HCT116 (cell line): Measurements from ENCODE around the gene OPN3. TPM values are rescaled to one million over a fixed set of nuclear protein-coding genes. Genes with fewer than 3 reads are reported as not detected.

Source experiments
- ATAC-seq: fragments of 200-7000 bp; cut with Tn5 transposase; 2 replicates; pipeline ENCODE4 v1.9.1; 2020; ENCODE audit warnings: mild to moderate bottlenecking, moderate library complexity
- BruUV-seq: library from RNA; stranded (reverse); fragments of 400-500 nt; replicated peaks from 2 replicates; lab custom pipeline; 2021; lab: Mats Ljungman, UMichigan
- CTCF ChIA-PET: fragments of 300-600 bp; sonication (Branson Sonifier 250); formaldehyde crosslinking; loops from one replicate; lab custom pipeline; 2021; ENCODE audit warnings: antibody characterized with exemption; lab: Charles Lee
- POLR2A ChIA-PET: fragments of 300-600, 350-600 bp; sonication (Branson Sonifier 250); formaldehyde crosslinking; loops from one replicate; lab custom pipeline; 2021; ENCODE audit warnings: antibody characterized with exemption; lab: Charles Lee
- RAD21 ChIA-PET, 2 experiments: fragments of 300-600 bp; sonication (Branson Sonifier 250); formaldehyde crosslinking; loops; one replicate each; lab custom pipeline; 2023; ENCODE audit warnings: low total read pairs in 2 of 2; ENCODE audit not compliant: uncharacterized antibody in 2 of 2, unreplicated experiment in 2 of 2, low non-redundant PET in 1 of 2; lab: Charles Lee
- DNase-seq: peaks from one replicate; pipeline ENCODE4 v3.0.0-alpha.2; 2010; ENCODE audit warnings: low read depth, low spot score
- H2AFZ ChIP-seq: fragments of 200-600 bp; shearing (Covaris generic), sonication (generic); 2 replicates; pipeline ENCODE4 v1.6.1; 2017; ENCODE audit warnings: low read depth, mixed run types, mixed read lengths, antibody characterized with exemption, low read length; ENCODE audit not compliant: poor library complexity, severe bottlenecking
- H3K27ac ChIP-seq: 2 replicates; pipeline ENCODE4 v1.5.1; 2012; ENCODE audit warnings: low read depth, low read length
- H3K27me3 ChIP-seq: fragments of 200-600 bp; sonication (generic); 2 replicates; pipeline ENCODE4 v1.6.1; 2016; ENCODE audit warnings: mixed run types, low read length, mixed read lengths; ENCODE audit not compliant: insufficient read depth
- H3K36me3 ChIP-seq, 2 experiments: fragments of 200-500 bp in 1 of 2; fragments of 200-600 bp in 1 of 2; sonication (Bioruptor generic) in 1 of 2; sonication (generic) in 1 of 2; 2 replicates each; pipeline versions ENCODE4 v1.5.1 to v1.6.1; 2014 to 2016; ENCODE audit warnings: low read length in 2 of 2, inconsistent platforms in 1 of 2, mixed read lengths in 1 of 2, mixed run types in 1 of 2; ENCODE audit not compliant: insufficient read depth in 2 of 2, control insufficient read depth in 1 of 2
- H3K4me1 ChIP-seq, 2 experiments: fragments of 200-600 bp in 1 of 2; sonication (generic) in 1 of 2; 2 replicates each; pipeline versions ENCODE4 v1.5.1 to v1.6.1; 2012 to 2017; ENCODE audit warnings: low read length in 2 of 2, inconsistent platforms in 1 of 2, mild to moderate bottlenecking in 1 of 2, mixed read lengths in 1 of 2, mixed run types in 1 of 2, moderate library complexity in 1 of 2; ENCODE audit not compliant: insufficient read depth in 2 of 2, control insufficient read depth in 1 of 2
- H3K4me2 ChIP-seq: fragments of 200-600 bp; sonication (generic); 2 replicates; pipeline ENCODE4 v1.6.1; 2017; ENCODE audit warnings: mixed run types, low read length, mixed read lengths
- H3K4me3 ChIP-seq, 2 experiments: fragments of 200-600 bp in 1 of 2; sonication (generic) in 1 of 2; replicated peaks in 1 of 2; 2 replicates each; pipeline ENCODE4 v1.5.1; 2011 to 2016; ENCODE audit warnings: low read length in 2 of 2, control low read depth in 1 of 2, low read depth in 1 of 2, mild to moderate bottlenecking in 1 of 2, mixed read lengths in 1 of 2, mixed run types in 1 of 2
- H3K79me2 ChIP-seq: fragments of 200-600 bp; sonication (generic); 2 replicates; pipeline ENCODE4 v1.6.1; 2017; ENCODE audit warnings: mild to moderate bottlenecking, mixed run types, low read length, moderate library complexity, mixed read lengths; ENCODE audit not compliant: insufficient read depth
- H3K9ac ChIP-seq: fragments of 200-600 bp; sonication (generic); 2 replicates; pipeline ENCODE4 v1.6.1; 2016; ENCODE audit warnings: low read length, mixed read lengths
- H3K9me2 ChIP-seq: fragments of 200-600 bp; sonication (generic), shearing (Covaris generic); 2 replicates; pipeline ENCODE4 v1.6.1; 2017; ENCODE audit warnings: mixed run types, mild to moderate bottlenecking, moderate library complexity; ENCODE audit not compliant: insufficient read depth
- H3K9me3 ChIP-seq, 2 experiments: fragments of 200-500 bp in 1 of 2; fragments of 200-600 bp in 1 of 2; sonication (Bioruptor generic) in 1 of 2; sonication (generic) in 1 of 2; 2 replicates each; pipeline ENCODE4 v1.6.1; 2014 to 2017; ENCODE audit warnings: low read length in 2 of 2, mixed read lengths in 2 of 2, inconsistent platforms in 1 of 2, low read depth in 1 of 2, mild to moderate bottlenecking in 1 of 2, mixed run types in 1 of 2, moderate library complexity in 1 of 2; ENCODE audit not compliant: control insufficient read depth in 1 of 2, insufficient read depth in 1 of 2
- H4K20me1 ChIP-seq: fragments of 200-600 bp; sonication (generic), shearing (Covaris generic); 2 replicates; pipeline ENCODE4 v1.6.1; 2017; ENCODE audit warnings: mixed run types, mild to moderate bottlenecking, moderate library complexity; ENCODE audit not compliant: insufficient read depth
- EGR1 ChIP-seq: IDR thresholded peaks from 2 replicates; pipeline ENCODE4 v1.6.1; 2012; ENCODE audit warnings: low read depth
- EZH2phosphoT487 ChIP-seq: fragments of 200-600 bp; IDR thresholded peaks from 2 replicates; pipeline ENCODE4 v1.6.1; 2018; ENCODE audit warnings: antibody characterized with exemption, borderline replicate concordance
- RAD21 ChIP-seq: IDR thresholded peaks from 2 replicates; pipeline ENCODE4 v1.6.1; 2012; ENCODE audit warnings: low read depth, mild to moderate bottlenecking
- TCF7L2 ChIP-seq: IDR thresholded peaks from 2 replicates; pipeline ENCODE4 v1.7.0; 2011; ENCODE audit warnings: borderline replicate concordance, inconsistent platforms; ENCODE audit not compliant: insufficient read depth, insufficient read length; ENCODE audit errors: extremely low read depth
- intact Hi-C: fragments of 100-400 bp; cut with micrococcal nuclease; formaldehyde crosslinking; loops from 2 replicates; pipeline ENCODE4 v1.10.0; 2022
- total RNA-seq: library from RNA; stranded (reverse); gene quantifications from one replicate; pipeline ENCODE4 v1.2.1, GENCODE V29; 2021; ENCODE audit not compliant: unreplicated experiment
- TF ChIP-seq, protein P1 (sequence below): IDR thresholded peaks from 2 replicates; pipeline ENCODE4 v1.6.1; 2012; ENCODE audit warnings: low read depth
- TF ChIP-seq, protein P2 (sequence below): IDR thresholded peaks from 2 replicates; pipeline ENCODE4 v1.6.1; 2012

The OPN3 gene
- total RNA-seq, 1 experiment from 2014 or later, result 6.1 TPM

- H4K20me1 ChIP-seq, result no peaks in the 10 kb centered on the region
- H3K4me2 ChIP-seq, result no peak overlapping the region; the same call in 1 of the 2 replicates
- H3K36me3 ChIP-seq, result peaks cover 7 to 11% of the 10 kb centered on the region in 2 experiments; a peak in 3 of 4 replicates
- intact Hi-C loops, result no loop called here
- H3K4me3 ChIP-seq, result no peak overlapping the region
- DNase-seq (no peak), ATAC-seq (no peak)
- ChIA-PET POLR2A (no interaction called here), RAD21 (no interaction called here), CTCF (no interaction called here)
- BruUV-seq, result no TSS peak
- no peak overlapping the region for H3K27ac ChIP-seq
- H3K4me1 ChIP-seq, result peaks cover 5 to 29% of the 10 kb centered on the region in 2 experiments; a peak in 3 of 4 replicates
- H3K9me2 ChIP-seq, result no peaks in the 10 kb centered on the region
- H2AFZ ChIP-seq, result no peak overlapping the region
- TF ChIP-seq, protein P1, sequence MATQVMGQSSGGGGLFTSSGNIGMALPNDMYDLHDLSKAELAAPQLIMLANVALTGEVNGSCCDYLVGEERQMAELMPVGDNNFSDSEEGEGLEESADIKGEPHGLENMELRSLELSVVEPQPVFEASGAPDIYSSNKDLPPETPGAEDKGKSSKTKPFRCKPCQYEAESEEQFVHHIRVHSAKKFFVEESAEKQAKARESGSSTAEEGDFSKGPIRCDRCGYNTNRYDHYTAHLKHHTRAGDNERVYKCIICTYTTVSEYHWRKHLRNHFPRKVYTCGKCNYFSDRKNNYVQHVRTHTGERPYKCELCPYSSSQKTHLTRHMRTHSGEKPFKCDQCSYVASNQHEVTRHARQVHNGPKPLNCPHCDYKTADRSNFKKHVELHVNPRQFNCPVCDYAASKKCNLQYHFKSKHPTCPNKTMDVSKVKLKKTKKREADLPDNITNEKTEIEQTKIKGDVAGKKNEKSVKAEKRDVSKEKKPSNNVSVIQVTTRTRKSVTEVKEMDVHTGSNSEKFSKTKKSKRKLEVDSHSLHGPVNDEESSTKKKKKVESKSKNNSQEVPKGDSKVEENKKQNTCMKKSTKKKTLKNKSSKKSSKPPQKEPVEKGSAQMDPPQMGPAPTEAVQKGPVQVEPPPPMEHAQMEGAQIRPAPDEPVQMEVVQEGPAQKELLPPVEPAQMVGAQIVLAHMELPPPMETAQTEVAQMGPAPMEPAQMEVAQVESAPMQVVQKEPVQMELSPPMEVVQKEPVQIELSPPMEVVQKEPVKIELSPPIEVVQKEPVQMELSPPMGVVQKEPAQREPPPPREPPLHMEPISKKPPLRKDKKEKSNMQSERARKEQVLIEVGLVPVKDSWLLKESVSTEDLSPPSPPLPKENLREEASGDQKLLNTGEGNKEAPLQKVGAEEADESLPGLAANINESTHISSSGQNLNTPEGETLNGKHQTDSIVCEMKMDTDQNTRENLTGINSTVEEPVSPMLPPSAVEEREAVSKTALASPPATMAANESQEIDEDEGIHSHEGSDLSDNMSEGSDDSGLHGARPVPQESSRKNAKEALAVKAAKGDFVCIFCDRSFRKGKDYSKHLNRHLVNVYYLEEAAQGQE, result no peak
- no peak for TF ChIP-seq EGR1
- TF ChIP-seq EZH2phosphoT487, result no peak
- TF ChIP-seq, protein P2, sequence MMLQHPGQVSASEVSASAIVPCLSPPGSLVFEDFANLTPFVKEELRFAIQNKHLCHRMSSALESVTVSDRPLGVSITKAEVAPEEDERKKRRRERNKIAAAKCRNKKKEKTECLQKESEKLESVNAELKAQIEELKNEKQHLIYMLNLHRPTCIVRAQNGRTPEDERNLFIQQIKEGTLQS, result no peak
- TF ChIP-seq TCF7L2, result no peak
- TF ChIP-seq RAD21, result no peak
- H3K9ac ChIP-seq, result no peak overlapping the region
- no peaks in the 10 kb centered on the region for H3K27me3 ChIP-seq
- peaks cover 21% of the 10 kb centered on the region; the same call in 1 of the 2 replicates for H3K79me2 ChIP-seq
- H3K9me3 ChIP-seq, result no peaks in the 10 kb centered on the region
Measured at GRCh38 chr1:241638099-241638682, 2.0 kb downstream of the OPN3 start.
